NCI-H510A (cell line): ENCODE results near the gene CHST8.

Experiments
- DNase-seq: peaks from one replicate; lab custom pipeline; 2025; lab: John Stamatoyannopoulos, UW

CHST8 gene

DNA sequence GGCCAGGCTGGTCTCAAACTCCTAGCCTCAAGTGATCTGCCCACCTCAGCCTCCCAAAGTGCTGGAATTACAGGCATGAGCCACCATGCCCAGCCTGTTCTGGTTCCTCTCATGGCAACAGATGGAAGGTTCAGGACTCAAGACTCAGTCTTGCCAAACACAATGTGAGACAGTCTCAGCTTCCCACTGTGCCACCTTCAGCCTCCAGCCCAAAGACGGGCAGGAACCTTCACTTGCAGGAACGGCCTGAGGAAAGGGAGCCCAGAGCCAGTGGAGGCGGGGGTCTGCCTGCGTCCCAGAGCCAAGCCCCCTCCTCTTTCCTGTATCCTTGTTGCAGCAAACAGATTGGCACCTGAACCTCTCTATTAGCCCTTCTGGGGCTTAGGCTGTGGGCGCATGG lies 2.9 kb upstream of the CHST8 start:
- no peak for DNase-seq

DNA sequence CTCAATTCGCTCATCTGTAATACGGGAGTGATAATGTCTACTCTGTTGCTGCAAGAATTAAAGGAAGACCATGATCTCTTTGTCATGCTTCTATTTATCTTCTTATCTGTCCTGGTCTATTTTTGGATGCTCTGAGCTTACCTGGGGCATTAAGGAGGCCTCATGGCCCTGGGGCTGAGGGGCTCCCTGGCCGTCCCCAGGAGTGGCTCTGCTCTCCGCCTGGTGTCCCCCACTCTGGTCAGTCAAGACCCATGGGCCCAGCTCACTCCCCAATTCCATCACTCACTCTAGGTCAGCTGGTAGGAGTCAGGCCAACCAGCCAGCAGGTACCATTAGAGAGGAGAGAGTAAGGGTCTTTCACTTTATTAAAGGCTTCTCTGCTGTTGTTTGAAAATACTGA lies 1.1 kb upstream of the CHST8 start:
- DNase-seq: no peak

DNA sequence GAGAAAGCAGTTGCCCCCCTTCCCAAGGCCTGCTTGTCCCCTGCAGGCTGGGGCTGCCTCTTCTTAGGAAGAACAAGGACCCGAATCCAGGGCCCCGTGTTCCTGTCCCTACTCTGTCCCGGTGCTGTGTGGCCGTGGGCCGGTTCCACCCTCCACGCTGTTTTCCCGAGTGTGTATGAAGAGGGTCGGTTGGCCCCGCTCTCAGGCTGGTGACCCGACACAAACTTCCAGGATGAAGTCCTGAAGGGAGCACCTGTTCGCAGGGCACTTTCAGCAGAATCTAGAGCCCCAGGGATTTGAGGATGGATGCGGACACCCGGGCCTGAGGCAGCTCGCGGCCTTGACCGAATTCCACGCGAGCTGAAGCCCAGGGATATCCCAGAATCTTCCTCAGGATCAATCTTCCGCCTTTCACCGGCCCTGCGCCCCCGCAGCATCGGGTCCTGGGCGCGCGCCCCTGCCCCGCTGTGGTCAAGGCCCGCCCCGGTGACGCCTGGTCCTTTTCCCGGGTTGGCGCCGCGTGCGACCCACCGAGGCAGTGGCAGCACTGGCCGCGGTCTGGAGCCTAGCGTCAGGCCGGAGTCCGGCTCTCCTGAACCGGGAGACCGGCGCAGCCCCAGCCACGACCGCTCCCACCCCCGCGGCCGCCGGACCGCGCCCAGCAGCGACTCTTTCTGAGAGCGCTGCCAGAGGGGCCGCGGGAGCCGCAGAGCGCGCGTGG lies 528 bp upstream of the CHST8 start:
- no peak for DNase-seq

DNA sequence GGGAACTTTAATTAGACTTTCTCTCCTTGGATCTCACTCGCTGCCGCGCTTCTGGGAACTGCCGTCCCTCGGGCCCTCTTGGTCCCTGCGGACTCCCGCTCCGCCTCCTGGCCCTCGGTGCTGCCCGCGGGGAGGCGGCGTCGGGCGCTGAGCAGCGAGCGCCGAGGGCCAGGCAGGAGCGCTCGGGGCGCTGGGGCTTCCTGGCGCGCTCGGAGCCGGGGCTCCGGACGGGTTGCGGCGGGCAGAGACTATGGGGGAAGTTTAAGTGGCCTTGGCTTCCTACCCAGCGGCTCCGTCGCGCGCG lies 704 bp downstream of the CHST8 start:
- no peak for DNase-seq

DNA sequence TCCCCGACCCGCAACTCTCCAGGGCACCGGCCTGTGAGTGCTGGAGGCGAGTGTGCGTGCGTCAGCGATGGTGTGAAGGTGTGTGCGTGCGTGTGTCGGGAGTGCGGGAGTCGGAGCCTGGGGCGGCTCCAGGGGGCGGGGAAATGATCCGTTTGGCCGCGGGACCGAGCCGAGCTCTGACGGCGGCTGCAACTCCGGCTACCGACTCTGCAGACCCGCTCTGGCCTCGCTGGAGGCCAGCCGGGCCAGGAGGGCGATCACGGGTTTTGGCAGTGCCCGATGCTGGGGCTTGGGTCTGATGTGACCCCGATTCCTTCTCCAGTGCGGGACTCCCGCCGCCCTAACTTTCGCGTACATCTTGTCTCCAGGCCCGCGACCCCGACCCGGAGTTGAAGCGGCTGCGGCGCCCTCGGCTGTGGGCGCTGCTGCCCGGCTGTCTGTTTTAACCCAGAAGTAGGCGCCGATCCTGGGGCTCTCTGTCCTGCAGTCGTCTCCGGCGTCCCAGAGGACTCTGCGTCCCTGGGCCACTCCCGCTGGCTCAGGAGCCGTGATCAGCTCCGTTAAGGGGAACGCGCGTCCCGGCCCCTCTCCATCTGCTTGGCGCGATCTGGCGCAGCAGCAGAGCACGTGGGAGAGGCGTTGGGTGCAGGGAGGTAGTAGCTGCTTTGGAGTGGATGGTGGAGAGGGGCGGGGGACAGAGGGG lies 1.2 kb downstream of the CHST8 start:
- DNase-seq: no peak

DNA sequence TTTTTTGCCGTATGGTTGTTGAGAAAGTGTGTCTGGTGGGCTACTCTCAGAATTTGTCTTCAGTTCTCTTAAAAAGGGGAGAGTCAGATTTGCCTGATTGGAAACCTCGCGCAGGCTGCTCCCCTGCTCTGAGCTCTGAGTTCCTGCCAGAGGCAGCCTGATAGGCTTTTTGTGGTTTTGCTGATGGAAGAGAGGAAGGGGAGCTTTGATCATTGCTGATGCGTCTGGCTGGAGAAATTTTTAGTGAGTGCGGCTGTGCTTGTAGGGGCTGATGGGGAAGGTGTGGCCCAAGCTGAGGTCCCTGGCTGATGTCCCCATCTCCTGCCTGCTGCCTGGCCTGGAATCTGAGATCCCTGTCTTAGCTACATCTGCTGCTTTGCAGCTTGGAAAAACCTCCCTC lies 2.8 kb downstream of the CHST8 start:
- no peak for DNase-seq

DNA sequence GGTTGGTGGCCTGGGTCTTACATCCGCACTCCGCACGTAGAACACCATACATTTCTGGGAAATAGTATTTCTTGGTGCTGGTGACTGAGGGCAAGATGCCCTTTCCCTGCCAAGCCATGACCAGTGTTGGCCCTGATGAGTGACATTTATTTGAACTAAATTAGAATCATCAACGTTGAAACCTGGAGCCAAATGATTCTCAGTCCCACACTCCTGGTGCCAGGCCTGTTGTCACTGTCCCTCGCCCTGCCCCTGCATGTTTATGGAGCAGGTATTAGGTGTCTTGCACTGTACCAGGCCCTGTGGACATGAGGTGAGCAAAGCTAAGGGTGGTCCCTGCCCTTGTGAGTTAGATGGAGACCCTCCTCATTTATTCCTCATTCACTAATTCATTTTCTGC lies 5.8 kb downstream of the CHST8 start:
- DNase-seq: no peak

DNA sequence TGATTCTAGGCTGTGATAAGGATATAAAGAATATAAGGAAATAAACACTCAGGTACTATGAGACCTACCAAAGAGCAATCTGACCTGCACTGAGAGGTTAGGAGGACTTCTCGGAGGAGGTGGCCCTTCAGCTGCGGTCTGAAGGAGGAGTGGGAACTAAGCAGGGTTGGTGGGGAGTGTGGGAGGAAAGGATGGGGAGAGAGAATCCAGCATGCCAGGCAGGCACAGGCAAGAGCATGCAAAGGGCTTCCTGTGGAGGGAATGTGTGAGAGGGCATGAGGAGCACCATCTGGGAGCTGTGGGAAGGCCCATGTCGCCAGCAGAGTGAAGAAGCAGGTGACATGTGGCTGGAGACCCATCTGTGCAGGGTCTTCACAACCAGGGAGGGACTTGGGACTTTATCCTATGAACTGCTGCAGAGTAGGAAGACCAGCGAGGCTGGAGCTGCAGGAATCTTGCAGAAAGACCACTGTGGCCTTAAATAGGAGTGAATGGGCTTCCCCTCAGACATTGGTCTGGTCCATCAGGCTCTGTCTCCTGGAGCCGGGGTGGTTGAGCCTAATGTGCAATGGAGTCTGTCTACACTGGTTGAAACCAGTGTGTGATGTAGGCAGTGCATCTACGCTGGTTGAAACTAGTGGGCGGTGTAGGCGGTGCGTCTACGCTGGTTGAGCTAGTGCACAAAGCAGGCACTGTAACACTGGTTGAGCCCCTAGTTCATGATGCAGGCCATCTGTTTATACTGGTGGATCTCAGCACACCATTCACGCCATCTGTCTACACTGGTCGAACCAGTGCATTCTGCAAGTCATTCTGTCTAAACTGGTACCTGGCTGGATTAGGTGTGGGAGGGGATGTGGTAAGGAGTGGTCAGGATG lies 6.4 kb downstream of the CHST8 start:
- DNase-seq: no peak

DNA sequence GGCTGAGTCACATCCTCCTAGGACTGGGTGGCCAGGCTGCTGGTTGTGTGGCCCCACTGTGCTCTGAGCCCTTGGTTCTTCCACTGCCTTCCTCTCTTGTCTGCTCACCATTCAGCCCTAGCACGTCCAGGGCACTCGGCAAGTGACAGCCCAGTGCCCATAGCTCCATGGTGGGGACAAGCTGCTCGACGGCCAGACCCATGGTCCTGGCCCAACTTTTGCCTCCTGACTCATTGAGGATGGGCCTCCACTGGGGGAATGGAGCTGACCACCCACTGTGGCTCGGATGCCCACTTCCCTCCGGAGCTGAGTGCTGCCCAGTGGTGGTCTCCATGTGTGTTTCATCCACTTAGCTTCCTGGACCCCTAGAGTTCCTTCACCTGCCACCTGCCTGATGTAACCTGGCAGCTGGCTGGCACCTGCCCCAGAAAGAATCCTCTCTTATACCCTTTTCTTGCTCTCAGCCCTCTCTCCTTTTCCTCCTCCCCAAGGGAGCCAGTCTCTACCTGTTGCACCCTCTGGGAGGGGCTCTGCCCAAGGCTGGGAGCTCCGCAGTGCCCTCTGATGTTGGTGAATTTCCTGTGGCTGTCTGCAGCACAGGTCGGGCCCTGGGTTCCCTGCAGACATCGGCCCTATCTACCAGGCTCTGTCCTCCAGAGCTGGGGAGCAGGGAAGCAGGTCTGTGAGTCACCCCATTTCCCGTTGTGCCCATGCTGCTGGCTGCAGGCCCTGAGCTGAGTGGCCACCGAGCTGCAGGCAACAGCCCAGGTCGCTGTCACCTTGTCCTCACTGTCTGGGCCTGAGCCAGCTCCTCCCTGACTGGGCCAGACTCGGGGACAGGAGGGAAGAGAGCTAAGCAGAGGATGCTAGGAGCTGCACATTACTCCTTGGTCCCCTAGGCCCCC lies 7.4 kb downstream of the CHST8 start:
- no peak for DNase-seq

DNA sequence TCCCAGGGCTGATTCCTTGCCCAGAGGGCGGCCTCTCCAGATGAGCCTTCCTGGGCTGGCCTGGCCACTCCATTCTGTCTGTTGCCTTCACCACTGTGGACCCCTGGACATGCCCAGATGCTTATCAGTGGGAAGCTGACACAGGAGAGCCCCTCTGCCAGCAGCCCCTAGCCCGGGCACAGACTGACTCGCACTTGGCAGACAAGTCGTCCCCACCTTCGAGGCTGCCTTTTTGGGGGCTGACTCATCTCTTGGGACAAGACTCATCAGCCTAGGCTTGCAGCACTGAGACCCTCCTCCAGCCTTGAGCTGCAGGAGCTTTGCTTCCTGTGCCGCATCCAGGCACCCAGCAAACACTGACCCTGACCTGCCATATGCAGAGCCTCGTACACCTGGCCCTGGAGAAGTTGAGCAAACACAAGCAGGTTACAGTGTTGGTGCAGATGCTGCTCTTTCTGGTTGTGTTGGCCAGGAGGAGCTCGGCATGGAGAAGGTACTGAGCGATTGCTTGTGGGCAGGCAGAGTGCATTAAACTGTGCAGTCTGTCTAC lies 8.1 kb downstream of the CHST8 start:
- no peak for DNase-seq

DNA sequence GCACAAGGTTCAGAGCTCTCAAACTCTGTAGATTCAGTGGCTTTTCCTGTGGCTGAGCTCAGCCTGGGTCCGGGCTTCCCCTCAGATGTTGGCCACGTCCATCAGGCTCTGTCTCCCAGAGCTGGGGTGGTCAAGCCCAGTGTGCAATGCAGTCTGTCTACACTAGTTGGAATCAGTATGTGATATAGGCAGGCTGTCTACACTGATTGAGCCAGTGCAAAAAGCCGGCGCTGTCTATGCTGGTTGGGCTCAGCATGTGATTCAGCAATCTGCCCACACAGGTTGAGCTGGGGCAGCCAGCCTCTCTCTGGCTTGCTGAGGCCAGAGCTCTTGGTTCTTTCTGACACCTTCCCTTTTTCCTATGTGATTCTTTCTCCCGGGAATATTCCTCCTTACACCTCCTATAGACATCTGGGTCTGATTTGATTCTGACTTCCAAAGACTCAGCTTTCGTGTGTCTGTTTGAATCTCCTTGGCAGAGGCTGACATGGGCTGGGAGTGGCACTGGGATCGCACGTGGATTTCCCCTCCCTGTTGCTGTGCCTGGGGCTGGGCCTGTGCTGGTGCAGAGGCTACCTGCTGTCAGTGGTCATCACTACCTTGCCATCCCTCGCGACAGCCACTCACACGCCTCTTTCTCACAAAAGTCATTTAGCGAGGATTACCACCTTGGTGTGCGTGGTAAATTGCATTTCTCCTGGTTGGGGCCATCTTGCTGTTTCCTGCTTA lies 9.3 kb downstream of the CHST8 start:
- DNase-seq: no peak

DNA sequence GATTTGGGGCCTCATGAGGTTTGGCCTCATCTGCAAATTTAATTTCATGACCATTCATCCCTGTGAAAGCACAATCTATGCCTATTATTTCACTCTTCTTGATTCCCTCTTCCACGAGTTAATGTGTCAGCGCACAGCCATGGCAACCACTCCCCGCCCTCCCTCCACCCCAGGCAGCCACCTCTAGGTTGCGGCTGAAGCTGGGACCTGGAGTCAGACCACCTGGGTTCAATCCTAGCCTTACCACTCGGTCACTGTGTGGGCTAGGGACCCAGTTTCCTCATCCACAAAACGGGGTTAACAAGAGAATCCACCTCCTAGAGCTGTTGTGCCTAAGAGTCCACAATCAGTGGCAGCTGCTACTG lies 9.8 kb downstream of the CHST8 start:
- DNase-seq: no peak

DNA sequence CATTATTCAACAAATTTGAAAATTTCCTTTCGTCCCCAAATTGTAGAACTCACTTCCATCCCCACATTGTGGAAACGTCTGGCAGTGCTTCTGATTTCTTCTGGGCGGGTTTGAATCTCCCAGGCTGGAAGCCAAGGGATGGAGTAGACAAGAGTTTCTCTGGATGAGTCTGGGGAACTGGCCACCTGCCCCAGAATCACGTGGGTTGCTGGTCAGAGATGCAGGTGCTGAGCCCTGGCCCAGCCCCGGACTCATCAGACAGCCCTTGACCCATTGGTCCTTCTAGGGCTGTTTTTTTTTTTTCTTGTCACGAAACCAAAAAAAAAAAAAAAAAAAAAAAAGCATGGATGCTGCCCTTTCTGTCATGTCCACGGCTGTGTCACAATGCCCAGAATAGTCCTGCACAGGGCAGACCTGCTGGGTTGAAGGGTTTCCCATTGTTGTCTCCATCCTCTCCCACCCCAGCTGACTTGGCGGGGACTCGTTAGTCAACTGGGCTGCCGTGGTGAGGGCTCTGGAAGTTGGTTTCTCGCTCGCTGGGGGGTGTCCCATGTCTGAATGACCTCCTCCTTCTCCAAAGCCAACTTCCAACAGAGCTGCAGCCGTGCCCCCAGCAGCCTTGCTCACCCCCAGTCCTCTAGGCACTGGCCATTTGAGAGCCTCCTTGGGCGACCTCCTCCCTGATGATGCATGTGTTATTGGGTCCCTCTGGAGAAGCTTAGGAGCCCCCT lies 12.8 kb downstream of the CHST8 start:
- DNase-seq: no peak

DNA sequence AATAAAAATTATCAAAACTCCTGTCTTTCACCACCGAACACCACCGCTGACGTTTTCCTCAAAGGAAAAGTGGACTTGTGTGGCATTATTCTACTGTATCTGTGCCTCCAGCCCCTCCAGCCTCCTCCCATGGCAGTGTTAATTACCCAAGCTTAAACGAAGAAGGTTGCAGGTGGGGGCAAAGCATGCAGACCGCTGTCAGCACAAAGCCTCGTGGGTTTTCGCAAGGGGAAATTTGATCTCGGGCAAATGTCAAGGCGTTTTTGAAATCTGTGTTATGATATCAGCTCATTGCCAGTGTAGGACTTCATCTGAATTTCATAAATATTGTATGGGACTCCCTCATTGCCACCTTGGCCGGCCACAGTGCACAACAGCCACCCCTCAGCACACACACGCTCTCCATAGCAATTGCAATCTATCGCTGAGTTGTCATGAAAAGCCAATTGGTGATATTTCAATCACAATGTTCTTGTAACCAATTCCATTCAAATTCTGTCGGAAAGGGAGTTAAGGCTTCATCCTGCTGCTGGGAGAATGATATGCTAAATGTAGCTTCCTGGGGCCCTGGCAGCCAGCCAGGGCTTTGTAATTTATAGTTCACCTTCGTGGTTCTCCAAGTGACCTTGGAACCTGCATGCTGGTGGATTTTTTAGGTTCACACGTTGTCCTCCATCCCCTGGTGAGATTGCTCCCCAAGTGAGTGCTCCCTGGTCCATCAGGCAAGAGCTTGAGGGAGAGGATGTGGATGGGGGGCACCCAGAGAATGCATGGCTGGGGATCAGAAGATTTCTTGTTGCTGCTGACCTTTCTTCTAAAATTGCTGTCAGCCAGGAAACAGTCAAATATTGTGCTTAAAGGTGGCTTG lies 16.6 kb downstream of the CHST8 start:
- no peak for DNase-seq

DNA sequence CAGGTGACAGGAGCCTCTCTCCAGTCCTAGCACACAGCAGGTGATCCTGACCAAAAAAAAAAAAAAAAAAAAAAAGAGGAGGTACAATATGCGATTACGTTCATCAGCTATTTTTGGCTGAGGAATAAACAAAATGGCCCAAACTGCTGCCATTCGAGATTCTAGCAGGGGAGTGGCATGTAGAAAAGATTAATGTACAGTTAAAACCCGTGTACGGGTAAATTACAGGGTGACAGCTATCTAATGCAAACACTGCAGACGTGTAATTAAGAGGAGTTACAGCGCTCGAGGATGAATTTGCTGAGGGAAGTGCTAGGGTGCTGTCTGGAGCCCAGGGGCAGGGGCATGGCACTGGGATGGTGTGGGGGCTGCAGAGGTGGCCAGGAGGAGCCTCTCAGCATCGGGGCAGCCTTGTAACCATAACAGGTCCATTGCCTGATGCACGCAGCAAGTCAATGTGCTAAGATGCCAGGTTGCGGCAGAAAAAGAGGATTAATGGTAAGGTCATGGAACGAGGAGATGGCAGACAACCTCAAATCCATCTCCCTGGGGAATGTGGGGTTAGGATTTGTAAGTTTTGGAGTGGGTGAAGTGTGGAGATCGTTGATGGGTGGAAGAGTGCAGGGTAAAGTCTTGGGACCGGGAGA lies 17.4 kb downstream of the CHST8 start:
- DNase-seq: no peak

DNA sequence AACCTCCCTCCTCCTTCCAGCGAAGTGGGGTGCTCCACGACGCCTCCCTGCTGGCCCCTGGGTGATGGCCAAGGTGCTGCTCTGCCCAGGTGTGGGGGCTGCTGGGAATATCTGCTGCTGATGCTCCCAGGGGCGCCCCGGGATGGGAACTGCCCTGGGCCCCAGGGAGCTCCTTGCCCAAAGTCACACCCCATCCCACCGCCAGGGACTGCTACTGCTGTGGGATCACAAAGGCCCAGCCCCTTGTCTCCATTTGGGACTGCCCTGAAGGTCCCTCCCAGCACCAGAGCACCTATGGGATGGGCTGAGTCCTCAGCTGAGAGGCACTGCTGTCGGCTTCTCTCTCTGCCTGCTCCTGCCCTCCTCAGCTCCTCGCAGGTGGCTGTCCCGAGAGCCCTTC lies 19.0 kb downstream of the CHST8 start:
- DNase-seq: no peak

DNA sequence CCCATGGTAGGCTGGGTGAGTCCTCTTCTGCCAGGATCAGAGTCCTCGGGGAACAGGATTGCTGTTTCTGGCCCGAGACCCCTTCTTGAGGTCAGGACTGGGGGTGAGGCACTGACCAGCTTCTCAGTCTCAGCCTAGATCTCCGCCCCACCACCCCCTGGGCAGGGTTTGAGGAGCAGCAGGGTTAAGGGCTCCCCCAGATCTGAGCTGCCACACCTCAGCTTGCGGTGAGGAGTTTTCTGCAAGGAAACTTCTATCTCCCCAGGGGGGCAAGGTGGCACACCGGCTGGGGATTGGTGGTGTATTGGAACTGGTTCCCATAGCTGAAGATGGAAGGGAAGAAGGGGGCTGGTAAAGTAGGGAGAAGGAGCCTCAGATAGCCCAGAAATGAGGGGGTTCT lies 19.5 kb downstream of the CHST8 start:
- DNase-seq: no peak

DNA sequence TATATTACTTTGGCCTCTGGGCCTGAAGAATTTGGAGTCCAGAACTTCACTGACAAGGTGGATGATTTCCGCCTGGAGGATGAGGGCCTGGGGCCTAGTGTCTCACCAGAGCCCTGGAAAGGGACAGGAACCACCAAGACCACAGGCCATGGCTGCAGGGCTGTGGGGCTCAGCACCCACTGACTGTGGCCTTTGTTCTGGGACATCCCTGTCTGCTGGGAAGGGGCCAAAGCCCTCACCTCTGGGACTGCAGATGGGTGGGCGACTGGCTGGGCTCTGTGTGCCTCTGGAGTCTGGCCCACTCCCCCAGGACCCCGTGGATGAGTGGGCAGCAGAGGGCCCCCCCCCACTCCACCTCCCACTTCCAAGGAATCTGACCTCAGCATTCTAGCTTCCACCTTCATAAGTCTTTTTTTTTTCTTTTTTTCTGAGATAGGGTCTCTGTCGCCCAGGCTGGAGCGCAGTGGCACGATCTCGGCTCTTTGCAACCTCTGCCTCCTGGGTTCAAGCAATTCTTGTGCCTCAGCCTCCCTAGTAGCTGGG lies 20.3 kb downstream of the CHST8 start:
- no peak for DNase-seq
